ENCODE measurements around the gene TMEM131.
"Not testable (repeated sequence)": the region's sequence is repeated elsewhere in the genome, so short reads cannot be mapped to it uniquely, and the experiment has no call there.

Gene TMEM131

DNA sequence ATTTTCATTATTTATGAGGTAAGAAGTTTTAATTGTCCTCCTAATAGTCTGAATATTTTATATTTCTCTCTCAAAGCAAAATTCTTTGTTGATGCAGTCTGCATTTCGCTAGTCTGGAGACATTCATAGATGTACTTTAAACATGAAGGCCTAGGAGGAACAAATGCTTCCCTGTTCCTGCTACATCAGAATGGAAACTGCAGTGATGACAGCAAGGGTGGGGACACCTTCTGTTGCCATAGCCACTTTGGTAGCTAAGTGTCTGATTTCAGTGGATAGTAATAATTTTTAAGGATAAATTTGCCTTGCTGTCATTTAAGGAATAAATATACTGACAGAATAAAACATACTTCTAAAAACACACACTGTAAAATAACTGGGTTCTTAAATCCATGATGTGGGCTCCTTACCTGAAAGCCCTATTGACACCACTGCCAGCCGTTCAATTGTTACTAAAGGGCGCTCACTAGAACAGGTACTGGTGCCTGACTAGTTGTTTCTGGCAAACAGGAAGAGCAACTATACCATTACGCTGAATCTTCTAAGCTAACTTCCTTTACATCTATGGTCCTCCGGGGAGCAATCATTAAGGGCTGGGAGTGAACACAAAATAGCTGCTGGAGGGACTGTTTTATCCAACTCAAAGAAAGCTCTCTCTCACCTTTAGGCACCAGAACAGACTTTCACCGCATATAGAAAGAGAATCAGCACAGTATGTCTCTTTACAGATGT, 88.2 kb downstream of the TMEM131 start:
- no peak for DNase-seq

GRCh38 chr2:97906307-97906706, 89.4 kb downstream of the TMEM131 start:
- no peak for DNase-seq

DNA sequence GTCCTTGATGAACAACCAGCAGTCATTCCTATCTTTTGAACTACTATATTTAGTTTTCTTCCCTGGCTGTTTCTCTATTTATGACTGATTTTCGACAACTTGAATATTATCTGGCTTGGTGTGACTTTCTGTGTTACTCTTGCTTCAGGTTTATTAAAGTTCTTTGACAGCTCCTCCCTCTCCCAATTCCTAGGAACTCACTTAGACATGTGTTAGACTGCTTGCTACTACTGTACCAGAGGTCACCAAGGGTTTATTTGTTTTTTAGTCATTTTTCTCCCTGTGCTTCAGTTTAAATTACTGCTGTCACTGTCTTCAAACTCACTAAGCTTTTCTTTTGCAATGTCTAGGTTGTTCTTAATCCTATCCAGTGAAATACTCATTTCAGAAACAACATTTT, 90.5 kb downstream of the TMEM131 start:
- no peak for DNase-seq

DNA sequence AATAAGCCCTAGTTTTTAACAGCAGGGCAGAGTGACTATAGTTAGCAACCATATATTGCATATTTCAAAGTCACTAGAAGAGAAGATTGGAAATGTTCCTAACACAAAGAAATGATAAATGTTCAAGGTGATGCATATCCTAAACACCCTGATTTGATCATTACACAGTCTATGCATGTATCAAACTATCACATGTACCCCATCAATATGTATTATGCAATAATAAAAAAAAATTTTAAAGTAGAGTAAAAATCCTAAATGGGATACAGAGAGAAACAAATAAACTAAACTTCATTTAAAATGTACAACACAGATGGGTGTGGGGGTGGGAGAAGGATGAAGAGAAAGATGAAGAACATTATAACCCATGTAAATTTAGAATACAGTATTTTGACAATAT, 93.9 kb downstream of the TMEM131 start:
- no peak for DNase-seq

- DNase-seq: no peak
Observed at GRCh38 chr2:97900806-97901205, 94.9 kb downstream of the TMEM131 start.

DNA sequence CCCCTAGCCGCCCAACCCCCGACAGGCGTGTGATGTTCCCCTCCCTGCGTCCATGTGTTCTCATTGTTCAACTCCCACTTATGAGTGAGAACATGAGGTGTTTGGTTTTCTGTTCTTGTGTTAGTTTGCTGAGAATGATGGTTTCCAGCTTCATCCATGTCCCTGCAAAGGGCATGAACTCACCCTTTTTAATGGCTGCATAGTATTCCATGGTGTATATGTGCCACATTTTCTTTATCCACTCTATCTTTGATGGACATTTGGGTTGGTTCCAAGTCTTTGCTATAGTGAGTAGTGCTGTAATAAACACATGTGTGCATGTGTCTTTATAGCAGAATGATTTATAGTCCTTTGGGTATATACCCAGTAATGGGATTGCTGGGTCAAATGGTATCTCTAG, 102.7 kb downstream of the TMEM131 start:
- not testable (repeated sequence) for DNase-seq

DNA sequence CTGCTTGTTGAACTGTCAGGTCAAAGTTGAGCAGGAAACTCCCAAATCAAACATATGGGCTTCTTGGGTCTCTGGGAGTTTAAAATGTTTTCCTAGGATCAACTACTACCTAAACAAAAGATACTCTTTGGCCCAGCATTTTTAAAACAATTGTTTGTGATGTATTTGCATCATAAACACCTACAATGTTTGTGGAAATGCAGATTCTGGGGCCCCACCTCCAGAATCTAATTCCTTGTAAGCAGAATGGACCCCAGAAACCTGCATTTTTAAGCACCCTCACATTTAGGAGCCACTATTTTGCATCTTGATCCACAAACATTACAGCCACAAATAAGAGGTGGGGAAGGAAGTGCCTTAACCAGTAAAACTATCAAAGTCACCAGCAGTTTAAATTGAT, 104.1 kb downstream of the TMEM131 start:
- DNase-seq: no peak

- DNase-seq: no peak
Observed at GRCh38 chr2:97889156-97889555, 106.6 kb downstream of the TMEM131 start.

- DNase-seq: no peak
Observed at GRCh38 chr2:97885841-97886240, 109.9 kb downstream of the TMEM131 start.

DNA sequence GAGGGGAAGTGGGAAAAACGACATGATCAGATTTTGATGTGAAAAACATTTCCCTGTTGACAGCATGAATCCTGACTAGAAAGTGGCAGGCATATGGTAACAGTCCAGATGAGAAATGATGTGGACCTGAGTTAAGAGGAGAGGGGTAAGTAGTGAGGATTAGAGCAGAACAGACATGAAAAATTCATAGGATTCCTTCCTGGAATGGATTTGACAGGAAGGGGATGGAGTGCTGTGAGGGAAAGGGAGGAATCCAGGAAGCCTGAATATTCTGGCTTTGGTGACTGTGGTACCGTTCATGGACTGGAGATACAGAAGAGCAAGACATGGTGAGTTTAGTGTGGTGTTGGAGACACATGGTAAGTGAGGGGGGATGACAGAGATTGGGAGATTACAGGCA, 115.4 kb downstream of the TMEM131 start:
- DNase-seq: no peak

DNA sequence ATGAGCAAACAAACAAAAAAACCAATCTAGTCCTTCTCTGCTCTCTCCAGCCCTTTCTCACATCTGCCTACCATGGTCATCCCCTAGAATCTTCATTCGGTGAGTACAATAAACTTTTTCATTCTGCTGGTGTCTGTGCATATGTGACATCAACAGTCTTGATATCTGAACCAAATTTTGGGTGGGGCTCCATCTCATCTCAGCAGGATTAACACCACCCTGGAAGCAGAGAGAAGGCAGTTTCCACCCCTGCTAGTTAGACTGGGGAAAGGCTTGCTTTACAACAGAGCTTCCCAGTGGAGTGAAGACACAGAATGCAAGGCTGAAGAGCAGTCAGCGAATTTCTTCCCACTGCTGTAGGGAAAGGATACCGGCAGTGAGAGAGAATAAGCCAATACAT, 116.9 kb downstream of the TMEM131 start:
- DNase-seq: no peak

DNA sequence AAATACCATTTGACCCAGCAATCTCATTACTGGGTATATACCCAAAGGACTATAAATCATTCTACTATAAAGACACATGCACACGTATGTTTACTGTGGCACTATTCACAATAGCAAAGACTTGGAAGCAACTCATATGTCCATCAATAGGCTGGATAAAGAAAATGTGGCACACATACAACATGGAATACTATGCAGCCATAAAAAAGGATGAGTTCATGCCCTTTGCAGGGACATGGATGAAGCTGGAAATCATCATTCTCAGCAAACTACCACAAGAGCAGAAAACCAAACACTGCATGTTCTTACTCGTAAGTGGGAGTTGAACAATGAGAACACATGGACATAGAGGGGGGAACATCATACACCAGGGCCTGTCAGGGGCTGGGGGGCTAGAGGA, 117.4 kb downstream of the TMEM131 start:
- DNase-seq: not testable (repeated sequence)

DNA sequence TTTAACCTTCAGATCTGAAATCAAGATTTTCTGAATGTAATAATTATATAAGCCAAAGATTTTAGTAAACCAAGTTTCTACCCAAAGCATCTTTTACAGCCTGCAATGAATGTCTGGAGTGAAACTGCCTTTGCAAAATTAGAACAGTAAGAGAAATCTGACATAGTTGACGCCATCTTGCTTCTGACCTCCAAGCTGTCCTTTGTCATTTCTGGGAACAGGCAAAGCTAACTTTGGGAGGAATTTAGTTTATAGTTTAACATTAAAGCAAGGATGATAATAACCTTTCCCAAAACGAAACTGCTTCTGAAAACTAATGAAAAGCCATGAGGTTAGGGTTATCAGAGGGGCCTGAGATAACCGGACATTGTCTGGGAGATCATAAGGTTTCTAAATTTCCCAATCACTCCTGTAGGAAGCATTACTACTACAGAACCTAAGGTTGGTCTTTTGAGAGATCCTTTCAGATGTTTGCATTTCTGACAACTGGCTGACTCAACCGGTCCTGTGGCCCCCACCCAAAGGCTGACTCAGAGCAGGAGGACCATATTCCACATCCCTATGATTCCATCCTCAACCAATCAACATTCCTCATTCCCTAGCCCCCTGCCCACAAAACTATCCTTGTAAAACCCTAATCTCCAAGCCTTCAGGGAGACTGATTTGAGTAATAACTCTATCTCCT, 124.5 kb downstream of the TMEM131 start:
- DNase-seq: no peak

- no peak for DNase-seq
Observed at GRCh38 chr2:97870396-97870843, 125.3 kb downstream of the TMEM131 start.

DNA sequence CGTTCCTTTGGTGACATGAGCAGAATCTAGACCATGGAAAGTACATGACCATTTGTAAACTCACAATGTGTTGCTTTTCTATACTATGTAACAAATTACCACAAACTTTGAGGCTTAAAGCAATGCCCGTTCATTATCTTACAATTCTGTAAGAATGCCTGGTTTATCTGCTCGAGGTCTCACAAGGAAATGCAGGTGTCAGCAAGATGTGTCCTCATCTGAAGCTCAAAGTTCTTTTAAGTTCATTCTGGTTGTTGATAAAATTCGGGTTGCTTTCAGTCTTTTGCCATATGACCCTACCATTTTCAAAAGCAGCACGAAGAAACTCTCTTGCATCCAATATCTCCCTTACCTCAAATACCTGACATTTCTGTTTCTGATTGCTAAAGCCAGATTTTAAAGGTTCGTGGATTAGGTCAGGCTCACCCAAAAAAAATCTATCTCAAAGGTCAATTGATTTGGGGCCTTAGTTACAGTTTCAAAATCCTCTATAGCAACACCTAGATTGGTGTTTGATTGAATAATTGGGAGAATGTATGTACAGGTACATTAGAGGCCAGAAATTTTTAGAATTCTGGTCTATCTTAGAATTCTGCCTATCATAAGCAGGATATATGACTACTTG, 125.9 kb downstream of the TMEM131 start:
- no peak for DNase-seq

DNA sequence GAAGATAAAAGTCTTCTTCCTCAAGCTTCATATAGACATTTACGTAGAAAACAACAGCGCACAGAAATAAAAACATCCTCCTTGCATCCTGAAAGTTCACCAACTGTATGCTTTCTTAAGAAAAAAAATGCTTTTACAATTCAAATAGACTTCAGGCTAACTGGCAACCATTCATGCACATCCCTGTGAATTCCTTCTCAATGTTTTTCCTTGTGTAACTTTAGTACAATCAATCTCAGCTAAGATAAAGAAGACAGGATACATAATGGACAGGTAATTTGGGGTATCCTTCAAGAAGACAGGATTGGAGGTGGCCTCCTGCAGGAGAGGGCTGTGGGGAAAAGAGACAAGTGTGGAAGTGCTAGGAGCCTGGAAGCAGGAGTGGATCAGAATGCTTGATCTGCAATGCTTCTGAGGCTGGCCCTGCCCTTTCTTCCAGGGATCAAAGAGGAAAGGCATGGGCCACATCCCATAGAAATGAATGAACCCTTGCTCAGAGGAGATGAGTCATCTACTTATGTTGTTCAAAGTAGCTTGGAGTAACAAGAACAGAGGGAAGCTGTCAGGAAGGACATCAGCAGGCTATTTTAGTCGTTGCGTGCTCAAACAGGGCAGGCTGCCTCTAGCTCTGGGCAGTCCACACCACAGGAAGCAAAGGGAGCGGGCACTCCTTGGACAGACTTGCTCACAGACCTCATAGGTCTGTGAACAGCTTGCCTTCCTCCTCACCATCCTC, 126.6 kb downstream of the TMEM131 start:
- DNase-seq: no peak

DNA sequence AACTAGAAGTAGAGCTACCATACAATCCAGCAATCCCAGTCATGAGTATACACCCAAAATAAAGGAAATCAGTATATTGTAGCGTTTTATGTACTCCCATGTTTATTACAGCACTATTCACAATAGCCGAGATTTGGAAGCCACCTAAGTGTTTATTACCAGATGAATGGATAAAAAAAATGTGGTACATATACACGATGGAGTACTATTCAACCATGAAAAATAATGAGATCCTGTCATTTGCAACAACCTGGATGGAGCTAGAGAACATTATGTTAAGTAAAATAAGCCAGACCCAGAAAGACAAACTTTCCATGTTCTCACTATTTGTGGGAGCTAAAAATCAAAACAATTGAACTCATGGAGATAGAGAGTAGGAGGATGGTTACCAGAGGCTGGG, 131.9 kb downstream of the TMEM131 start:
- no peak for DNase-seq

- no peak for DNase-seq
Observed at GRCh38 chr2:97861177-97861576, 134.6 kb downstream of the TMEM131 start.

DNA sequence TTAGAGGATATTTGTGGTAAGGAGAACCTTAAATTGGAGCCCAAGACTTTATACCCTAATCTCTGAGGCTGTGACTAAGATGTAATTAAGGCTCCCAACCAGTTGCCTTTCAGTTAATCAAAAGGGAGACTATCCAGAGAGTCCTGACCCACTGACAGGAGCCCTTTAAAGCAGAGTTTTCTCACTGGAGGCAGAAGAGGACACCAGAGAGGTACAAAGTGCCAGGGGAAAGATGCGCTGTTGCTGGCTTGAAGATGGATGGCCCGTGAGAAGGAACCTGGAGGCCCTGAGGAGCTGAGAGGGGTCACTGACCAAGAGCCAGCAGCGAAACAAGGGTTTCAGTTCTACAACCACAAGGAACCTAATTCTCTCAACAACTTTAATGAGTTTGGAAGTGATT, 137.3 kb downstream of the TMEM131 start:
- no peak for DNase-seq

DNA sequence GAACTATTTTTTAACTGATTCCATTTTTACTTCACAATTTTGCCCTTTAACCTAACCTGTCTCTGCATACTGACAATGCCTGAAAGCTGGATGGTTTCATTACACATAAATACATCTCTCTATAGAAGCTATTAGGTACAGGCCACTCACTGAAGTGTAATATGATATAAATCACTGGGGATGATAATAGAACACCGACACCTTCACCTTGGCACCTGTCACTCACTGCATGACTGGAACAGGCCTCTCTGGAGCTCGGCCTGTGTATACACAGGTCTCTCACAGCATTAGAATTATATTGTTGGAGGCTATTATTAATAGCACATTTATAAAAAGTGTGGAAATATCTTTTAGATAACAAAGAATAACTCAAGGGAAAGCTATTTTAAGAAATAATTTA, 138.2 kb downstream of the TMEM131 start:
- no peak for DNase-seq

DNA sequence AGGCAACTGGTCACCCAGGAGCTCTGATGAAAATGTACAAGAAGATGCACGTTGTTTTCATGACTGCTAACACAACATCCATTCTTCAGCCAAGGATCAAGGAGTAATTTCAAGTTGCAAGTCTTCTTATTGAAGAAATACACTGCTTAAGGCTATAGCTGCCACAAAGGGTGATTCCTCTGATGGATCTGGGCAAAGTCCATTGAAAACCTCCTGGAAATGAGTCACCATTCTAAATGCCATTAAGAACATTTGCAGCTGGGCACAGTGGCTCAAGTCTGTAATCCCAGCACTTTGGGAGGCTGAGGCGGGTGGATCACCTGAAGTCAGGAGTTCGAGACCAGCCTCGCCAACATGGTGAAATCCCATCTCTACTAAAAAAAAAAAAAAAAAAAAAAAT, 142.7 kb downstream of the TMEM131 start:
- not testable (repeated sequence) for DNase-seq

GRCh38 chr2:97851172-97851571, 144.6 kb downstream of the TMEM131 start:
- no peak for DNase-seq

GRCh38 chr2:97849881-97850528, 145.7 kb downstream of the TMEM131 start:
- no peak for DNase-seq

Data from activated CD4-positive, CD25-positive, alpha-beta regulatory T cell (primary cell).